ENCODE data around the gene ZNF300. TPM values are rescaled to one million over a fixed set of nuclear protein-coding genes. Genes with fewer than 3 reads are reported as not detected.
A peak's percentile ranks its signal among the peaks of the same experiment; 100 is the strongest.
"Not testable (repeated sequence)": the region's sequence is repeated elsewhere in the genome, so short reads cannot be mapped to it uniquely, and the experiment has no call there.

Gene ZNF300
- total and polyA plus RNA-seq, 4 donors: 4.0 to 10.9 (median 6.3) TPM

DNA sequence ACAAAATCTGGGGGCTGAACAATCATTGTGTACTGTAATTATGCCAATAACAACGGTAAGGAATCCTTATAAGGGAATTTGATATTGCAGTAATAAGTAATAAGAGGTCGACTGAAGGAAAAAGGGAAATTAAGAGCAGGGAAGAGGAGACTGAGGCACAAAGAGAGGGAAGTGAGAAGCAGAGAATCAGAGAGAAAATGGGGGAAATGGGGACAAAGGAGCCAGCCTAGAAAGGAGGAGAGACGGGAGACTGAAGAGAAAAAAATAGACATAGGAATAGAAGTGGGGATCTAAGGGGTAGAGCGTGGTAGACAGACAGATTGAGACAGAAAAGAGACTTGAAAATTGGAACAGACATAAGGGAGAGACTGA, 518 bp upstream of the ZNF300 start:
- intact Hi-C loops (cut with DNase I): loop anchor here in 1 of 2 donors (2.0 kb wide), 1 partner anchor 42 kb away; no protein-coding TSS in a partner anchor
- no peaks in the 10 kb centered on the region for H3K9me3 ChIP-seq (ENCODE audit: control insufficient read depth, low read length)
- no peak overlapping the region for H3K27ac ChIP-seq (ENCODE audit: low read depth in 1 of 2, low read length in 2 of 2)

DNA sequence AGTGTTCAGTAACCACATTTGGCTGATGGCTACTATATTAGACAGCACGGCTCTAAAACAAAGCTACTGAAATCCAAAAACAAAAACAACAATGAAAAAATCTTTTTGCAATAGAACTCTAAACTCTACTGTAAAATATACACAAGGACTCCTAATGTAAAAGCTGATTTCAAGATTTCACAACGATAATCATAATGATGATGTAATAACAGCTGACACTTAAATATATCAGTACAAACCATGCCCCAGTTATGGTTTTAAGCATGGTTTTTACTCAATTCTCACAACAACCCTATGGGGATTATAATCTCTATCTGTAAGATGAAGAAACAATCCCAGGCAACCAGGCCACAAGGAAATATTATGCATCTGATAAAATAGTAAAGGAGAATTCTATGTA, 3.3 kb downstream of the ZNF300 start:
- peaks cover 4 to 6% of the 10 kb centered on the region in 2 donors for H3K36me3 ChIP-seq (ENCODE audit: control insufficient read depth in 1 of 2, insufficient read depth in 2 of 2, low read length in 1 of 2)

More for the DNA sequence above, 518 bp upstream of the ZNF300 start:
- 8 to 19% methylated on average over 4 of the region's 4 CpGs for WGBS, 2 donors
- ATAC-seq (ENCODE audit: low FRiP score): no peak
- Histone ChIP-seq H3K4me1 (ENCODE audit: control insufficient read depth in 1 of 2, insufficient read depth in 2 of 2, low read length in 2 of 2) (no peaks in the 10 kb centered on the region), H3K36me3 (ENCODE audit: control insufficient read depth in 1 of 2, insufficient read depth in 2 of 2, low read length in 1 of 2) (peaks cover 0 to 2% of the 10 kb centered on the region in 2 donors), H3K4me3 (ENCODE audit: low read length in 2 of 2) (peak overlapping the region in 1 of 2 donors; percentile 27), H3K27me3 (ENCODE audit: control insufficient read depth in 1 of 2, insufficient read depth in 2 of 2, low read length in 1 of 2) (no peaks in the 10 kb centered on the region)
- DNase-seq: no peak

DNA sequence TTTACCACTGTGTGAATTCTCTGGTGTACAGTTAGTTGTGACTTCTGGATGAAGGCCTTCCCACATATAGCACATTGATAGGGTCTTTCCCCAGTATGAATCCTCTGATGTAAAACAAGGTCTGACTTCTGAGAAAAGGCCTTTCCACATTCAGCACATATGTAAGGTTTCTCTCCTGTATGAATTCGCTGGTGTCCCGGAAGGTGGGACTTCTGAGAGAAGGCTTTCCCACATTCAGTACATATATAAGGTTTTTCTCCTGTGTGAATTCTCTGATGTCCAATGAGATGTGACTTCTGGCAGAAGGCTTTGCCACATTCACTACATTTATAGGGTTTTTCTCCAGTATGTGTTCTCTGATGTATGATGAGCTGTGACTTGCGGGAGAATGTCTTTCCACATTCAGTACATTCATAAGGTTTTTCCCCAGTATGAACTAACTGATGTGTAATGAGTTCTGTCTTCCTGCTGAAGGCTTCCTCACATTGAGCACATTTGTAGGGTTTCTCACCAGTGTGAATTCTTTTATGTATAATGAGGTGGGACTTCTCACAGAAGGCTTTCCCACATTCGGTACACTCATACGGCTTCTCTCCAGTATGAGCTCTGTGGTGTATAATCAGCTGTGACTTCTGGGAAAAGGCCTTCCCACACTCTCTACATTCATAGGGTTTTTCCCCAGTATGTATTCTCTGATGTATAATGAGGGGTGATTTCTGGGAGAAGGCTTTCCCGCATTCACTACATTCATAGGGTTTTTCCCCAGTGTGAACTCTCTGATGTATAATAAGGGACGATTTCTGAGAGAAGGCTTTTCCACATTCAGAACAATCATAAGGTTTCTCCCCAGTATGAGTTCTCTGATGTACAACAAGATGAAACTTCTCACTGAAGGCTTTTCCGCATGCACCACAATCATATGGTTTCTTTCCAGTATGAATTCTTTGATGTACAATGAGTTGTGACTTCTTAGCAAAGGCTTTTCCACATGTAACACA, 9.1 kb downstream of the ZNF300 start:
- ATAC-seq (ENCODE audit: low FRiP score) (no peak), DNase-seq (no peak)
- Histone ChIP-seq H3K4me1 (ENCODE audit: control insufficient read depth in 1 of 2, insufficient read depth in 2 of 2, low read length in 2 of 2) (no peaks in the 10 kb centered on the region), H3K27me3 (ENCODE audit: control insufficient read depth in 1 of 2, insufficient read depth in 2 of 2, low read length in 1 of 2) (no peaks in the 10 kb centered on the region), H3K4me3 (ENCODE audit: low read length in 2 of 2) (peak overlapping the region in 1 of 2 donors; percentile 26), H3K36me3 (ENCODE audit: control insufficient read depth in 1 of 2, insufficient read depth in 2 of 2, low read length in 1 of 2) (peaks cover 4 to 10% of the 10 kb centered on the region in 2 donors), H3K27ac (ENCODE audit: low read depth in 1 of 2, low read length in 2 of 2) (no peak overlapping the region), H3K9me3 (ENCODE audit: control insufficient read depth, low read length) (peaks cover 21% of the 10 kb centered on the region)
- 97% methylated on average over 8 of the region's 8 CpGs for WGBS, 2 donors
- intact Hi-C loops (cut with DNase I): loop anchor here in 1 of 2 donors (10.0 kb wide), 1 partner anchor 49 kb away; no protein-coding TSS in a partner anchor

More for the DNA sequence above, 3.3 kb downstream of the ZNF300 start:
- H3K27me3 ChIP-seq (ENCODE audit: control insufficient read depth in 1 of 2, insufficient read depth in 2 of 2, low read length in 1 of 2): no peaks in the 10 kb centered on the region
- H3K9me3 ChIP-seq (ENCODE audit: control insufficient read depth, low read length): peaks cover 6% of the 10 kb centered on the region
- 97 to 98% methylated on average over 2 of the region's 2 CpGs for WGBS, 2 donors
- H3K4me1 ChIP-seq (ENCODE audit: control insufficient read depth in 1 of 2, insufficient read depth in 2 of 2, low read length in 2 of 2): no peaks in the 10 kb centered on the region
- H3K4me3 ChIP-seq (ENCODE audit: low read length in 2 of 2): no peak overlapping the region
- DNase-seq (no peak), ATAC-seq (ENCODE audit: low FRiP score) (no peak)
- intact Hi-C loops (cut with DNase I): no loop called here
- no peak overlapping the region for H3K27ac ChIP-seq (ENCODE audit: low read depth in 1 of 2, low read length in 2 of 2)

GRCh38 chr5:150879358-150879757, 25.4 kb downstream of the ZNF300 start:
- Histone ChIP-seq H3K9me3 (ENCODE audit: control insufficient read depth, low read length) (peaks cover 12% of the 10 kb centered on the region), H3K4me1 (ENCODE audit: control insufficient read depth in 1 of 2, insufficient read depth in 2 of 2, low read length in 2 of 2) (no peaks in the 10 kb centered on the region), H3K4me3 (ENCODE audit: low read length in 2 of 2) (no peak overlapping the region), H3K27me3 (ENCODE audit: control insufficient read depth in 1 of 2, insufficient read depth in 2 of 2, low read length in 1 of 2) (no peaks in the 10 kb centered on the region), H3K27ac (ENCODE audit: low read depth in 1 of 2, low read length in 2 of 2) (no peak overlapping the region), H3K36me3 (ENCODE audit: control insufficient read depth in 1 of 2, insufficient read depth in 2 of 2, low read length in 1 of 2) (no peaks in the 10 kb centered on the region)
- DNase-seq: no peak
- intact Hi-C loops (cut with DNase I): no loop called here
- ATAC-seq (ENCODE audit: low FRiP score): no peak

DNA sequence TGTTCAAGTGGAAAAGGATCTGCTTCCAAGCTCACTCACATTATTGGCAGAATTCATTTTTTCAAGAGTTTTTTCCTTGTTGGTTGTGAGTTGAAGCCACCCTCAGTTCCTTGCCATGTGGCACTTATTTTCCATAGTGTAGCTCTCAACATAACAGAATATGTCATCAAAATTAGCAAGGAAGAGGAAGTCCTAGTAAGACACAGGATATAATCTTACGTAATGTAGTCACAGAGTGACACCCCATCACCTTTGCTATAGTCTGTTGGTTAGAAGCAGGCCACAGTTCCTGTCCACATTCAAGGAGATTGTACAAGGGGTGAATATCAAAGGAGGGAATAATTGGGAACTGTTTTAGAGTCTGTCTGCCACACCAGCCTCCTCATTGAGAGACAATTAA, 42.7 kb downstream of the ZNF300 start:
- no peak overlapping the region for H3K4me3 ChIP-seq (ENCODE audit: low read length in 2 of 2)
- H3K9me3 ChIP-seq (ENCODE audit: control insufficient read depth, low read length): peaks cover 7% of the 10 kb centered on the region

GRCh38 chr5:150860246-150860821, 44.4 kb downstream of the ZNF300 start:
- ATAC-seq (ENCODE audit: low FRiP score) (no peak), DNase-seq (no peak)
- Histone ChIP-seq H3K4me3 (ENCODE audit: low read length in 2 of 2) (no peak overlapping the region), H3K36me3 (ENCODE audit: control insufficient read depth in 1 of 2, insufficient read depth in 2 of 2, low read length in 1 of 2) (no peaks in the 10 kb centered on the region), H3K9me3 (ENCODE audit: control insufficient read depth, low read length) (peaks cover 6% of the 10 kb centered on the region), H3K27ac (ENCODE audit: low read depth in 1 of 2, low read length in 2 of 2) (no peak overlapping the region), H3K4me1 (ENCODE audit: control insufficient read depth in 1 of 2, insufficient read depth in 2 of 2, low read length in 2 of 2) (no peaks in the 10 kb centered on the region), H3K27me3 (ENCODE audit: control insufficient read depth in 1 of 2, insufficient read depth in 2 of 2, low read length in 1 of 2) (no peaks in the 10 kb centered on the region)
- intact Hi-C loops (cut with DNase I): no loop called here
- WGBS, 2 donors: 56 to 75% methylated on average over 2 of the region's 2 CpGs

More for the DNA sequence above, 42.7 kb downstream of the ZNF300 start:
- Histone ChIP-seq H3K4me1 (ENCODE audit: control insufficient read depth in 1 of 2, insufficient read depth in 2 of 2, low read length in 2 of 2) (no peaks in the 10 kb centered on the region), H3K27ac (ENCODE audit: low read depth in 1 of 2, low read length in 2 of 2) (no peak overlapping the region), H3K27me3 (ENCODE audit: control insufficient read depth in 1 of 2, insufficient read depth in 2 of 2, low read length in 1 of 2) (no peaks in the 10 kb centered on the region), H3K36me3 (ENCODE audit: control insufficient read depth in 1 of 2, insufficient read depth in 2 of 2, low read length in 1 of 2) (no peaks in the 10 kb centered on the region)
- no peak for ATAC-seq (ENCODE audit: low FRiP score)
- intact Hi-C loops (cut with DNase I): no loop called here
- DNase-seq: no peak
- WGBS, 2 donors: 83 to 86% methylated on average over 1 of the region's 1 CpG

GRCh38 chr5:150856700-150857099, 48.1 kb downstream of the ZNF300 start:
- intact Hi-C loops (cut with DNase I); DNase-seq; ATAC-seq (ENCODE audit: low FRiP score); H3K4me3 ChIP-seq (ENCODE audit: low read length in 2 of 2); H3K27ac ChIP-seq (ENCODE audit: low read depth in 1 of 2, low read length in 2 of 2); H3K9me3 ChIP-seq (ENCODE audit: control insufficient read depth, low read length); H3K27me3 ChIP-seq (ENCODE audit: control insufficient read depth in 1 of 2, insufficient read depth in 2 of 2, low read length in 1 of 2); H3K4me1 ChIP-seq (ENCODE audit: control insufficient read depth in 1 of 2, insufficient read depth in 2 of 2, low read length in 2 of 2); H3K36me3 ChIP-seq (ENCODE audit: control insufficient read depth in 1 of 2, insufficient read depth in 2 of 2, low read length in 1 of 2): not testable (repeated sequence)
- WGBS, 2 donors: 75 to 90% methylated on average over 3 of the region's 3 CpGs

DNA sequence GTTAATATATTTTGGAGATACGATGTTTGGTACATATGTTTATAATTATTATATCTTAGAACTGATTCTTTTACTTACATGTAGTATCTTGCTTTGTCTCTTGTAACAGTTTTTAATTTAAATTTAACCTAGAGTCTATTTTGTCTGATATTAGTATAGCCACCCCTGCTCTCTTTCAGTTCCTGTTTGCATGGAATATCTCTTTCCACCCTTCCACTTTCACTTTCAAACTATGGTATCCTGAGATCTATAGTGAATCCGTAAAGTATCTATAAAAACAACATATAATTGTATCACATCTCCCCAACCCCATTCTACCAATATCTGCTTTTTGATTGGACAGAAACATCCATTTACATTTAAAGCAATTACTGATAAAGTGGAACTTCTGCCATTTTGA, 51.2 kb downstream of the ZNF300 start:
- Histone ChIP-seq H3K4me1 (ENCODE audit: control insufficient read depth in 1 of 2, insufficient read depth in 2 of 2, low read length in 2 of 2) (no peaks in the 10 kb centered on the region), H3K4me3 (ENCODE audit: low read length in 2 of 2) (no peak overlapping the region), H3K9me3 (ENCODE audit: control insufficient read depth, low read length) (no peaks in the 10 kb centered on the region), H3K36me3 (ENCODE audit: control insufficient read depth in 1 of 2, insufficient read depth in 2 of 2, low read length in 1 of 2) (no peaks in the 10 kb centered on the region), H3K27ac (ENCODE audit: low read depth in 1 of 2, low read length in 2 of 2) (no peak overlapping the region), H3K27me3 (ENCODE audit: control insufficient read depth in 1 of 2, insufficient read depth in 2 of 2, low read length in 1 of 2) (no peaks in the 10 kb centered on the region)
- no peak for DNase-seq
- no peak for ATAC-seq (ENCODE audit: low FRiP score)
- intact Hi-C loops (cut with DNase I): no loop called here
- WGBS, 2 donors: 88 to 95% methylated on average over 2 of the region's 2 CpGs

All from aorta (tissue), 5 donors.